GM12878 (cell line): ENCODE data around the gene HMOX1. TPM values are rescaled to one million over a fixed set of nuclear protein-coding genes. Genes with fewer than 3 reads are reported as not detected.

Source experiments
- ATAC-seq: fragments of 200-7000 bp; cut with Tn5 transposase; 3 replicates; pipeline ENCODE4 v1.9.1; 2020; ENCODE audit warnings: mild to moderate bottlenecking, moderate library complexity
- BruUV-seq: library from RNA; stranded (reverse); fragments of 400-500 nt; replicated peaks from 2 replicates; lab custom pipeline; 2021; lab: Mats Ljungman, UMichigan
- CTCF ChIA-PET: fragments of 300-600 bp; sonication (Branson Sonifier 250); formaldehyde crosslinking; extraction: SDS; loops from one replicate; lab custom pipeline; 2021; ENCODE audit warnings: inconsistent platforms; lab: Yijun Ruan, JAX
- POLR2A ChIA-PET: fragments of 350-600 bp; formaldehyde crosslinking; extraction: SDS; loops from one replicate; lab custom pipeline; 2021; ENCODE audit warnings: inconsistent platforms; lab: Charles Lee
- RAD21 ChIA-PET: fragments of 300-600 bp; sonication (Branson Sonifier 250); formaldehyde crosslinking; loops from one replicate; lab custom pipeline; 2023; ENCODE audit warnings: antibody characterized with exemption; ENCODE audit not compliant: unreplicated experiment; lab: Charles Lee
- SMC1A ChIA-PET: fragments of 300-600 bp; sonication (Branson Sonifier 250); formaldehyde crosslinking; loops from one replicate; lab custom pipeline; 2023; ENCODE audit not compliant: unreplicated experiment, uncharacterized antibody; lab: Charles Lee
- DNase-seq: peaks from one replicate; pipeline ENCODE4 v3.0.0-alpha.2; 2011; ENCODE audit warnings: low read depth, low spot score
- FAIRE-seq: peaks from 3 replicates; lab custom pipeline; 2011; peaks lifted over from hg19 to GRCh38; lab: Jason Lieb, UNC
- H2AFZ ChIP-seq: 2 replicates; pipeline ENCODE4 v1.6.0; 2011; ENCODE audit warnings: low read depth, low read length, control low read depth; ENCODE audit not compliant: control insufficient read depth
- H3K27ac ChIP-seq: 2 replicates; pipeline ENCODE4 v1.5.1; 2011; ENCODE audit warnings: control low read depth; ENCODE audit not compliant: control insufficient read depth, insufficient read depth
- H3K27me3 ChIP-seq, 2 experiments: replicated peaks in 1 of 2; 2 replicates each; pipeline versions ENCODE4 v1.6.0 to v1.6.1; 2011; ENCODE audit warnings: low read length in 1 of 2; ENCODE audit not compliant: control insufficient read depth in 2 of 2, insufficient read depth in 2 of 2
- H3K36me3 ChIP-seq, 2 experiments: 2 replicates each; pipeline ENCODE4 v1.5.1; 2011; ENCODE audit warnings: low read length in 1 of 2; ENCODE audit not compliant: control insufficient read depth in 2 of 2, insufficient read depth in 2 of 2
- H3K4me1 ChIP-seq: 2 replicates; pipeline ENCODE4 v1.6.1; 2011; ENCODE audit warnings: mild to moderate bottlenecking, low read length, moderate library complexity, mixed read lengths; ENCODE audit not compliant: control insufficient read depth, insufficient read depth
- H3K4me2 ChIP-seq: 2 replicates; pipeline ENCODE4 v1.6.0; 2011; ENCODE audit warnings: control low read depth; ENCODE audit not compliant: control insufficient read depth, insufficient read depth
- H3K4me3 ChIP-seq: fragments of 200-600 bp; sonication (generic); 2 replicates; pipeline ENCODE4 v1.5.1; 2016
- H3K79me2 ChIP-seq: 2 replicates; pipeline ENCODE4 v1.6.0; 2011; ENCODE audit warnings: low read length; ENCODE audit not compliant: control insufficient read depth, insufficient read depth
- H3K9ac ChIP-seq: 2 replicates; pipeline ENCODE4 v1.8.0; 2011; ENCODE audit warnings: low read length, control low read depth, mixed read lengths; ENCODE audit not compliant: control insufficient read depth, insufficient read depth
- H3K9me3 ChIP-seq: replicated peaks from 3 replicates; pipeline ENCODE4 v1.5.1; 2011; ENCODE audit warnings: mild to moderate bottlenecking, low read length; ENCODE audit not compliant: control insufficient read depth, insufficient read depth
- H4K20me1 ChIP-seq: 2 replicates; pipeline ENCODE4 v1.6.0; 2011; ENCODE audit not compliant: control insufficient read depth, insufficient read depth
- BCL3 ChIP-seq: IDR thresholded peaks from 2 replicates; pipeline ENCODE4 v1.6.1; 2011; ENCODE audit warnings: borderline replicate concordance, low read depth, mild to moderate bottlenecking, moderate library complexity, low read length; ENCODE audit not compliant: insufficient read depth, poor library complexity, severe bottlenecking
- CBX3 ChIP-seq: fragments of 200-600 bp; sonication (generic); IDR thresholded peaks from 2 replicates; pipeline ENCODE4 v1.6.1; 2016; ENCODE audit warnings: low read depth, borderline replicate concordance
- IKZF2 ChIP-seq, 2 experiments: fragments of 450-650 bp; IDR thresholded peaks; 2 replicates each; pipeline ENCODE4 v1.6.1; 2017; ENCODE audit warnings: mild to moderate bottlenecking in 2 of 2, moderate library complexity in 2 of 2
- POLR2A ChIP-seq: IDR thresholded peaks from 2 replicates; pipeline ENCODE4 v1.6.1; 2011; ENCODE audit warnings: low read depth, mild to moderate bottlenecking, low read length
- RAD51 ChIP-seq: fragments of 450-650 bp; IDR thresholded peaks from 2 replicates; pipeline ENCODE4 v1.6.1; 2016; ENCODE audit warnings: moderate library complexity, mild to moderate bottlenecking, inconsistent platforms
- SREBF1 ChIP-seq: IDR thresholded peaks from 2 replicates; pipeline ENCODE4 v1.6.1; 2012; ENCODE audit warnings: mild to moderate bottlenecking, low read length
- WGBS: methylation state at CpG from one replicate; pipeline ENCODE4 v1.1.6; 2016; ENCODE audit warnings: low lambda C conversion rate; ENCODE audit not compliant: insufficient replicate concordance, insufficient coverage; ENCODE audit errors: missing lambda C conversion rate; 5-methylcytosine and 5-hydroxymethylcytosine counted together
- in situ Hi-C: fragments of 300-500 bp; cut with MboI; formaldehyde crosslinking; loops from 9 replicates; pipeline ENCODE4 v1.14.3; 2018; ENCODE audit warnings: mixed read lengths
- intact Hi-C: fragments of 100-400 bp; cut with micrococcal nuclease; formaldehyde crosslinking; loops from one replicate; pipeline ENCODE4 v1.14.2; 2022; ENCODE audit not compliant: unreplicated experiment
- polyA plus RNA-seq, 11 experiments: library from polyadenylated mRNA; depleted of rRNA in 4 of 11; unstranded in 6 of 11; stranded (reverse) in 5 of 11; fragments of >200 nt; fragmentation: Nextera tagmentation in 4 of 11; fragmentation: Illumina TruSeq in 1 of 11; extraction: Ambion mirVana in 4 of 11; extraction: Trizol in 1 of 11; gene quantifications; 1 replicate in 1 of 11; 2 replicates in 10 of 11; pipeline versions ENCODE4 v1.2.1 to v1.2.3, GENCODE V29; 2011 to 2016; ENCODE audit warnings: inconsistent platforms in 2 of 11, missing spikeins in 2 of 11, low read depth in 1 of 11
- total RNA-seq, 4 experiments: library from RNA; depleted of rRNA in 3 of 4; stranded (reverse); fragments of >200 nt in 3 of 4; fragmentation: Illumina TruSeq in 1 of 4; extraction: Trizol in 1 of 4; gene quantifications; 2 replicates each; pipeline versions ENCODE4 v1.2.1 to v1.2.3, GENCODE V29; 2013 to 2021
- TF ChIP-seq, protein P1 (sequence below): fragments of 450-650 bp; IDR thresholded peaks from 2 replicates; pipeline ENCODE4 v1.6.1; 2016; ENCODE audit warnings: mild to moderate bottlenecking

The HMOX1 gene
- total and polyA plus RNA-seq, 10 of the 15 experiments (the other 5 are each of a cell fraction or from before 2014, with no cell fraction given) = 1.5 to 36.7 (median 18.8) TPM

GRCh38 chr22:35333220-35333619, 47.7 kb upstream of the HMOX1 start:
- Histone ChIP-seq H3K79me2 (no peaks in the 10 kb centered on the region), H3K27me3 (no peaks in the 10 kb centered on the region), H3K9me3 (no peaks in the 10 kb centered on the region), H3K4me1 (peaks cover 9% of the 10 kb centered on the region), H4K20me1 (no peaks in the 10 kb centered on the region), H3K4me2 (no peak overlapping the region), H3K9ac (no peak overlapping the region), H3K4me3 (no peak overlapping the region), H3K27ac (no peak overlapping the region), H3K36me3 (peaks cover 0 to 28% of the 10 kb centered on the region in 2 experiments; a peak in 2 of 4 replicates), H2AFZ (no peak overlapping the region)
- WGBS = 64% methylated on average over 7 of the region's 7 CpGs
- CTCF ChIA-PET = interaction anchor here (1.5 to 1.6 kb wide), 2 partner anchors 27 to 249 kb away, joined by 4 to 5 read pairs; no protein-coding TSS in a partner anchor
- ATAC-seq (no peak), FAIRE-seq (no peak), DNase-seq (no peak)
- no peak for TF ChIP-seq SREBF1
- no peak for TF ChIP-seq POLR2A
- TF ChIP-seq, protein P1, sequence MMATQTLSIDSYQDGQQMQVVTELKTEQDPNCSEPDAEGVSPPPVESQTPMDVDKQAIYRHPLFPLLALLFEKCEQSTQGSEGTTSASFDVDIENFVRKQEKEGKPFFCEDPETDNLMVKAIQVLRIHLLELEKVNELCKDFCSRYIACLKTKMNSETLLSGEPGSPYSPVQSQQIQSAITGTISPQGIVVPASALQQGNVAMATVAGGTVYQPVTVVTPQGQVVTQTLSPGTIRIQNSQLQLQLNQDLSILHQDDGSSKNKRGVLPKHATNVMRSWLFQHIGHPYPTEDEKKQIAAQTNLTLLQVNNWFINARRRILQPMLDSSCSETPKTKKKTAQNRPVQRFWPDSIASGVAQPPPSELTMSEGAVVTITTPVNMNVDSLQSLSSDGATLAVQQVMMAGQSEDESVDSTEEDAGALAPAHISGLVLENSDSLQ = no peak
- TF ChIP-seq IKZF2 (IDR thresholded peaks at IDR 0.05) = no peak
- no peak for TF ChIP-seq CBX3
- no peak for TF ChIP-seq BCL3
- no peak for TF ChIP-seq RAD51
- intact Hi-C loops (no loop called here), in situ Hi-C loops (no loop called here)
- POLR2A ChIA-PET = interaction anchor here (1.6 kb wide), 1 partner anchor 27 kb away, joined by 5 read pairs; no protein-coding TSS in a partner anchor
- SMC1A ChIA-PET = interaction anchor here (0.7 to 2.1 kb wide), 3 partner anchors 18 to 102 kb away, joined by 3 to 6 read pairs (median 3); no protein-coding TSS in a partner anchor
- no TSS peak for BruUV-seq
- RAD21 ChIA-PET = interaction anchor here (1.6 kb wide), 1 partner anchor 27 kb away, joined by 6 read pairs; no protein-coding TSS in a partner anchor
